GM18498 (cell line): ENCODE results near the gene FXYD5.
"Not testable (repeated sequence)": the region's sequence is repeated elsewhere in the genome, so short reads cannot be mapped to it uniquely, and the experiment has no call there.

Source experiments
- ATAC-seq: cut with Tn5 transposase; IDR thresholded peaks from one replicate; pipeline ENCODE4 v1.9.1; 2021; ENCODE audit warnings: mild to moderate bottlenecking, moderate library complexity; ENCODE audit not compliant: unreplicated experiment

Gene FXYD5

GRCh38 chr19:35177377-35178274 lies 23.1 kb downstream of the FXYD5 start:
- ATAC-seq: no peak

GRCh38 chr19:35178701-35179100 lies 24.2 kb downstream of the FXYD5 start:
- ATAC-seq: no peak

GRCh38 chr19:35179830-35180229 lies 25.3 kb downstream of the FXYD5 start:
- no peak for ATAC-seq

- no peak for ATAC-seq
Observed at GRCh38 chr19:35181387-35181786, 26.9 kb downstream of the FXYD5 start.

- ATAC-seq: no peak
Observed at GRCh38 chr19:35184267-35184666, 29.7 kb downstream of the FXYD5 start.

GRCh38 chr19:35184884-35185283 lies 30.3 kb downstream of the FXYD5 start:
- no peak for ATAC-seq

GRCh38 chr19:35194012-35194984 lies 39.8 kb downstream of the FXYD5 start:
- ATAC-seq: no peak

- no peak for ATAC-seq
Observed at GRCh38 chr19:35195830-35196229, 41.3 kb downstream of the FXYD5 start.

- not testable (repeated sequence) for ATAC-seq
Observed at GRCh38 chr19:35196861-35197260, 42.3 kb downstream of the FXYD5 start.

- no peak for ATAC-seq
Observed at GRCh38 chr19:35199481-35199880, 44.9 kb downstream of the FXYD5 start.

GRCh38 chr19:35202722-35203688 lies 48.5 kb downstream of the FXYD5 start:
- no peak for ATAC-seq

GRCh38 chr19:35204799-35205732 lies 50.5 kb downstream of the FXYD5 start:
- ATAC-seq: peak; percentile 85

- ATAC-seq: peak; percentile 25
Observed at GRCh38 chr19:35205733-35206323, 51.3 kb downstream of the FXYD5 start.

GRCh38 chr19:35206379-35206778 lies 51.8 kb downstream of the FXYD5 start:
- ATAC-seq: no peak

GRCh38 chr19:35206855-35207254 lies 52.3 kb downstream of the FXYD5 start:
- ATAC-seq: no peak

GRCh38 chr19:35207391-35207871 lies 52.9 kb downstream of the FXYD5 start:
- no peak for ATAC-seq

- ATAC-seq: no peak
Observed at GRCh38 chr19:35208121-35208520, 53.6 kb downstream of the FXYD5 start.

- ATAC-seq: no peak
Observed at GRCh38 chr19:35209646-35210045, 55.1 kb downstream of the FXYD5 start.
